DOHH2 (cell line): ENCODE results near the gene SH2D2A.

Source experiments
- CTCF ChIP-seq: fragments of 200-600 bp; sonication (generic); IDR thresholded peaks from one replicate; pipeline ENCODE4 v1.5.1; 2014; ENCODE audit warnings: antibody characterized with exemption, mild to moderate bottlenecking, low read depth, low read length; ENCODE audit not compliant: poor library complexity, severe bottlenecking
- EZH2phosphoT487 ChIP-seq: fragments of 200-600 bp; sonication (generic); IDR thresholded peaks from 2 replicates; pipeline ENCODE4 v1.6.1; 2017; ENCODE audit warnings: borderline replicate concordance, mild to moderate bottlenecking, antibody characterized with exemption, low read length, moderate library complexity, mixed read lengths

DNA sequence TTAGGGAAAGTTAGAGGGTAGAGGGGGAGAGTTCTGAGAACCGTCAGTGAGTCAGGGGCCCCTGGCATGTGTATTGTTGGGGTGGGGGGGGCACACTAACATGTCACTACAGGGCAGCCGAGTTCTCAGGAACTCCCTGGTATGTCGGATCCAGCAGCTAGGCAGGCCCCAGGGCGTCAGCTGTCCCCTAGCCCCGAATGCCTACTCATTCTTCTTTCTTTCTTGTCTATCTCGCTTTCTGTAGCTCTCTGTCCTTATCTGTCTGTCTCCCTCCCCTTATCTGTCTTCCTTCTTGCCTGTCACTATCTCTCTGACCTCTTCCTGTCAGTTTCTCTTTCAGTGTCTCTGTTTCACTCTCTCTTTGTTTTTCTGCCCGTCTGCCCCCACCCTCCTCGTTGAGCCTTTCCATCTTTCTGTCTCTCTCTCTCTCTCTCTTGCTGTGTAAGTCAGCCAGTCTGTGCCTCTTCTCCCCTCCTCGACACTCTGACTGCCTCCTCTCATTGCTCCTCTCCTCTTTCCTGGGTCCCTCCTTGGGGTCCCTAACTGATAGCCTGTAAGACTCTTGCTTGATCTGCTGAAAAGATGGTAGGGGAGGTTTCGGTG lies 46.5 kb upstream of the SH2D2A start:
- TF ChIP-seq CTCF (no peak), EZH2phosphoT487 (0 out of 2 replicates have a peak, but pooled peaks have one; percentile 11)
